GM21619 (cell line): ENCODE measurements around the gene SYCP2L.
"Not testable (repeated sequence)": the region's sequence is repeated elsewhere in the genome, so short reads cannot be mapped to it uniquely, and the experiment has no call there.

Experiments
- ATAC-seq: cut with Tn5 transposase; IDR thresholded peaks from one replicate; pipeline ENCODE4 v1.9.1; 2021; ENCODE audit not compliant: unreplicated experiment

Gene SYCP2L

DNA sequence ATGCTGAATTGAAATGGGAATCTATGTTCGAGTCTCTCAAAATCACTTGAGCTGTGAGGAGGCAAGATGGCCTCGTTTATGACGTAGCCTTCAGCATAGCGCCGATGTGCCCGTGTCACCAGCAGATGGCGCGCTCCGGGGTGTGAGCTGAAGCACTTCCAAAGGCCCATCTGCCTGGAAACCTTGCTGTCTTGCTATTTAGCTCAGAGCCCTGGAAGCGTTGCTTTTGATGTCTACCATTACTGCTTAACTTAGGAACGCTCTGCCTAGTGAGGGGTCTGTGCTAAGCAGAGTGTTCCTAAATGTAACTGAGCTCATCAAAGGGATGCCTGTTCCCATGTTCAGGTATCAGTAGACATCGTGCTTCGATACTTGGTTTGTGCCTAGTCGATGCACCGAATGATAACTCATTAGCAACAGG is 67.7 kb downstream of the SYCP2L start:
- peak; percentile 91 for ATAC-seq

- ATAC-seq, result no peak
Observed at GRCh38 chr6:10956776-10957175, 69.9 kb downstream of the SYCP2L start.

DNA sequence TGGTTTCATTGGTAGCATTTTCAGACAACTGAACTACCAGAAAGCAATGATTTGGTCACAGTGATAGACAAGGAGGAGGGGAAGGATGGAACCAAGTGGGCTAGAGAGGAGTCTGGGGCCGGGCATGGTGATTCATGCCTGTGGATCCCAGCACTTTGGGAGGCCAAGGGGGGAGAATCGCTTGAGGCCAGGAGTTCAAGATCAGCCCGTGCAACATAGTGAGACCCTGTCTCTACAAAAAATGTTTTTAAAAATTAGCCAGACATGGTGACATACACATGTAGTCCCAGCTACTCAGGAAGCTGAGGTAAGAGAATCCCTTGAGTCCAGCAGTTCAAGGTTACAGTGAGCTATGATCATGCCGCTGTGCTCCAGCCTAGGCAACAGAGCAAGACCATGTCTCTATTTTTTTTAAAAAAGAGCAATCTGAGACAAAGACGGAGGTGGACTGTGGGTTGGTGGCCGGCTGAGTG is 70.6 kb downstream of the SYCP2L start:
- ATAC-seq, result no peak

DNA sequence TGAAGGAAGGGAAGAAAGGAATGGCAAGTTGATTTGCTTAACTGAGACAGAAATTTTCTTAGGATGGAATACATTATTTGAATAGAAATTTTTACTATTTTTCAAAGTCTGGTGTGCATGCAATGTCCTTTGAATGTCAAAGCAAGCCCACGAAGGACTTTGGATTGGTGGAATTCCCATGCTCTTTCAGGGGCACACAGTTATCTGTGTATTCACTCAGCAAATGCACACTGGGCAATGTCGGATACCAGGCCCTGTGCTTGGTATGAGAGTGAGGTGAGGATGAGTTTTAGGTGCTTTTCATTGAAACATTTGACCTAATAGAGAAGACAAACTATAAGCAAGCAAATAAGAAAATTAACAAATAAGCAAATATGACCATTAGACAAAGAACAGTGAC is 73.3 kb downstream of the SYCP2L start:
- ATAC-seq, result no peak

DNA sequence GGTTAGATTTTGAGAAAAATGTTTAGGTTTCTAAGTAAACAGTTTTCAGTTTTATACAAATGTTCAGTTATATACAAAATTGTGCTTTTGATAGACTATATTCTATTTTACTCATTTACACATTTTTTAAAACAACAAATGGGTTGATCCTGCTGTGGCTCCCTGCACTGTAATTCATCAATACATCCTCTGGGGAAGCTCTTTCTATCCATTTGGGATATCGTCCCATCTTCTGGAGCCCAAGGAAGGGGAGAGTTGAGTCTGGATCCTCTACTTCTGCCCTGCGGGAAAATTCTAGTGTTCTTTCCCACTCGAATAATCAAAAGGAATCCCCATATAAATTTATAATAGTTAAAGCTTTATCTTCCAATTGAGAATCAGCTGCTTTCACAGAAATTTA is 75.0 kb downstream of the SYCP2L start:
- ATAC-seq, result no peak

DNA sequence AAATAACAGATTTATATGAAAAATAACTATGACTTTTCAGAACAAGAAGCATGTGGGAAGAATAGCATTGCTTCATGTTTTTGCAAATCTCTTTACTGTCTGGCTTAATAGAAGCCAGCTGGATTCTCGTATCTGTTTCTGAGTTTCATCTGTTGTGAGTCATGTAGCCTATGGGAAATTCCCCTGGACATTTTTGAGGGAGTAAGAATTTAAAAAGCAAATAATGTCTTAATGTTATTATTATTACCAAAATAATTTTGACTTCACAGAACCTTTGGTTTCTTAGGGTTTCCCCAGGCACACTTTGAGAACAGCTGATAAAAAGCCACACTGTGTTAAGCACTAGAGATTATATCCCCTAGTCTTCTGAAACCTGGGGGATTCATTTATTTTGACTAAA is 75.8 kb downstream of the SYCP2L start:
- no peak for ATAC-seq

DNA sequence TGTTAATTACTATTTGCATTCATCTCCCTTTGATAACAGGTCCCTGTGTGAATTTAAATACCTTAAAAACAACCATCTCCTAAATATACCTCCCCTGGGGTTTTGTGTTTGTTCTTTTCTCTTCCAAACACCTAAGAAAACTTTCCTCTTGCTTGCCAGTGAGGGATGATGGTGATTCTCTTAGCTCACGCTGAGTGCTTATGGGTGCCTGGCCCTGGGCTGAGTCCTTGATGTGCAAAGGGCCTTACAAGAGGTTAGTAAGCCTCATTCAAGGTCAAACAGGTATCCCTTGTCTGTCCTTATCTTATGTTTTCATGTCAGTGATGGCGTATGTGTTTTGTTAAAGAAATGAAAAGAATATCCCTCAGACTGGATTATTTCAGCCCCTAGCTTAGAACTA is 76.3 kb downstream of the SYCP2L start:
- no peak for ATAC-seq

GRCh38 chr6:10964684-10965083 is 77.8 kb downstream of the SYCP2L start:
- peak; percentile 92 for ATAC-seq

DNA sequence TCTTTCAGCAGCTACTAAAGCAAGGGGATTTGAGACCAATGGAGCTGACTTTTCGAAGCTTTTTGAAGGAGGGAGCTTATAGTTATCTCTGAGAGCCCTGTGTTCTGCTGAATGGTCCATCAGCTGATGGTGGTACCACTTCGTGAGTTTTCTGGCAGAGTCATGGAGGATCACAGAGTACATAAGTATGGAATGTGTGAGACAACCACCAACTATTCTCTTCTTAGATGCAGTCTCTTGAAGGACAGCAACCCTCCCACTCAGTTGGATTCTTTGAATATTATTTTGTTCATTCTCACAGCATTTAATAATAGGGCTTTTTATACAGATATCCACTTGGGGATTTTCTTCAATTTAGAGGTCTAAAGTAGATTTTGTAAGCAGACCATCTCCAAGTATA is 81.9 kb downstream of the SYCP2L start:
- ATAC-seq, result no peak

GRCh38 chr6:10970731-10971130 is 83.9 kb downstream of the SYCP2L start:
- no peak for ATAC-seq

- ATAC-seq, result no peak
Observed at GRCh38 chr6:10972196-10972595, 85.3 kb downstream of the SYCP2L start.

DNA sequence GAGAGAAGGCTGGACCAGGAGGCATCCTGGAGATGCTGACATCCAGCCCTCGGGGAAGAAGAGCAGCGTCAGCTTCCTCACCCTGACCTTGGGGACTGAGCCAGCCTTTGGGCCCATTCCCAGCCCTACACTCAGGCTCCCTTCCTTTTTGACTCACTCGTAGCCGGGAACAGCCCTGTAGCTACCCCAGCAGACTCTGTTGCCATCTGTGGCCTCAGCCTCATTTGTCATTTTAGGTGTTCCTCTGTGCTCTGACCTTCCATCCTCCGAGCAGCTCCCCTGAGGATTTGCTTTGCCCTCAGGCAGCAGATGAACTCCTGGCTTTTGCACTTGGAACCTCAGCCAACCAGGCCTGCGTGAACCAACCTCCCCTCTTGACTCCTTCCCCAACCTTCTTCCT is 89.7 kb downstream of the SYCP2L start:
- ATAC-seq, result no peak

- ATAC-seq, result no peak
Observed at GRCh38 chr6:10977231-10977968, 90.5 kb downstream of the SYCP2L start.

DNA sequence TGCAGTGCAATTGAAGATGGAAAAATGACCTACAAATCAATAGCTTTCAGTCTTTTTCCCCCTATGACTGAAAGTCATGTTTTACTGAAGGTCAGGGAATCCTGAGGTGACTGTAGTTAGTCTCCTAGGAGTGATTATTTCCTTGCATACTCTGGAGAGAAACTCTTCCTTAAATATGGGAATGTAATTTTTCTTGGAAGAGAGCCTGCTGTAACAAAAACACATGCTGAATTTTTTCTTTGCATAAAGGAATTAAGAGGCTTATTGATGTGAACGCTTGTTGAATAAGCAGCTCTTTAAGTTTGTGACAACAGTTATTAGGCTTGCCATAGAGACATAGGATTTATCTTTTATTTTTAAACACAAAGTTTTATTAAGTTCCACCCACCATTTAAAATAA is 92.8 kb downstream of the SYCP2L start:
- ATAC-seq, result no peak

GRCh38 chr6:10981409-10981808 is 94.6 kb downstream of the SYCP2L start:
- ATAC-seq, result no peak

DNA sequence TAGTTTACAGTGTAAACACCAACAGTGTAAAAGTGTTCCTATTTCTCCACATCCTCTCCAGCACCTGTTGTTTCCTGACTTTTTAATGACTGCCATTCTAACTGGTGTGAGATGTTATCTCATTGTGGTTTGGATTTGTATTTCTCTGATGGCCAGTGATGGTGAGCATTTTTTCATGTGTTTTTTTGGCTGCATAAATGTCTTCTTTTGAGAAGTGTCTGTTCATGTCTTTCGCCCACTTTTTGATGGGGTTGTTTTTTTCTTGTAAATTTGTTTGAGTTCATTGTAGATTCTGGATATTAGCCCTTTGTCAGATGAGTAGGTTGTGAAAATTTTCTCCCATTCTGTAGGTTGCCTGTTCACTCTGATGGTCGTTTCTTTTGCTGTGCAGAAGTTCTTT is 98.1 kb downstream of the SYCP2L start:
- ATAC-seq, result not testable (repeated sequence)

DNA sequence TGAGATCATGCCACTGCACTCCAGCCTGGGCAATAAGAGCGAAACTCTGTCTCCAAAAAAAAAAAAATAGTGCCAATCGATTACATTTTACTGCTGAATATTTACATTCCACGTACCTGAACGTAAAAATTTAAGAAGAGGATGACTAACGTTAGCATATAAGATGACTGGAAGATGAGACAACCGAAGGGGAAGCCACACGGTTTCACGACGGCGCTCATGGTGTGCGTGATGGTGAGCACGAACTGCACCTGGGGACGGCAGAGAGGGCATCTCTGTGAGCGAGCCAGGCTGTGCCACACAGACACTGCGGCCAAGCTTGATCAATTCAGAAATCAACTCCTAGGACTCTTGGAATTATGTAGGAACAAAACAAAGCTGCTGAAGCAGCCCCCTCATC is 102.7 kb downstream of the SYCP2L start:
- no peak for ATAC-seq

DNA sequence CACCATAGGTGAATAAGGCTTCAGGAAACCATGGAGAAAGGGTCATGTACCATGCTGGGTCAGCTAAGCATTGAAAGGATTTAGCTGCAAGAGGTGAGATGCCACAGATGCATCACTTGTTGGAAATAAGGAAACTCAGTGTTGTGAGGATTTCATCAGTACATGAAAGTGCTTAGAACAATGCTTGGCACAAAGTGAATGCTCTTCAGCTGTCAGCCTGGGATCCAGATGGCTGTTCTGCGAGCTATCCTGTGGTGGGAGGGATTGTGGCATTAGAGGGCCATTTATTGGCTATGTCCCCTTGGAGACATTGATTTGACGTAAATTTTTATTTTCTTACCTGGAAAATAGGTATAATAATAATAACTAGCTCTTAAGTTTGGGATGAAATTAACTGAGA is 104.3 kb downstream of the SYCP2L start:
- ATAC-seq, result no peak

DNA sequence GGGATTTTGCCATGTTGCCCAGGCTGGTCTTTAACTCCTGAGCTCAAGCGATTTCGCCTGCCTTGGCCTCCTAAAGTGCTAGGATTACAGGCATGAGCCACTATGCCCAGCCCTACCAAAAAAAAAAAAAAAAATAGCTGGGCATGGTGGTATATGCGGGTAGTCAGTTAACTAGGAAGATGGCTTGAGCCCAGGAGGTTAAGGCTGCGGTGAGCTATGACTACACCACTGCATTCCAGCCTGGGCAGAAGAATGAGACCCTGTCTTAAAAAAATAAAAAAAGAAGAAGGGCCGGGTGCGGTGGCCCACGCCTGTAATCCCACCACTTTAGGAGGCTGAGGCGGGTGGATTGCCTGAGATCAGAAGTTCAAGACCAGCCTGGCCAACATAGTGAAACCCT is 107.0 kb downstream of the SYCP2L start:
- no peak for ATAC-seq

- ATAC-seq, result no peak
Observed at GRCh38 chr6:10995114-10995707, 108.4 kb downstream of the SYCP2L start.

GRCh38 chr6:10999994-11000393 is 113.1 kb downstream of the SYCP2L start:
- no peak for ATAC-seq

DNA sequence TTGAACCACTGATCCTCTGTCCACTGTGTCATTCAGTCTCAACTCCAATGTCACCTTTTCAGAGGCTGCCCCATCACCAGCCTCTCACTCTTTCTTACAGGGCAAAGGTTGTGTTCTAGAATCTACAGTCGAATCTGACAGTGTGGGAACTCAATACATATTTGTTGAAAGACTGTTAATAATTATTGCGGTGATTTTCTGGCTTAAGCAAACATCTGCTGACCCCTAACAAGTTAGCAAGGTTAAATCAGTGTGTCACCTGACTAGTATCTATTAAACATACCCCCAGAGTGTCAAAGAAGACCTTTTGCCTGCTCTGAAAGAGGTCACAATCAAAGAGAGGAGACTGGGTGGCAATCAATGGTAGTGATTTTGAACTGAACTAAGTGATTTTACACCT is 115.3 kb downstream of the SYCP2L start:
- no peak for ATAC-seq

DNA sequence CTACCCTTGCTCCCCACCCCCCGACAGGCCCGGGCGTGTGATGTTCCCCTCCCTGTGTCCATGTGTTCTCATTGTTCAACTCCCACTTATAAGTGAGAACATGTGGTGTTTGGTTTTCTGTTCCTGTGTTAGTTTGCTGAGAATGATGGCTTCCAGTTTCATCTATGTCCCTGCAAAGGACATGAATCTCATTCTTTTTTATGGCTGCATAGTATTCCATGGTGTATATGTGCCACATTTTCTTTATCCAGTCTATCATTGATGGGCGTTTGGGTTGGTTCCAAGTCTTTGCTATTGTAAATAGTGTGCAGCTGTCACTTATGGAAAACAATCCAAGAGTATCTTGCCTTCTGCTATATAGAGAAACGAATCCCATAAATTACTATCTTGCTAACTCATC is 116.4 kb downstream of the SYCP2L start:
- ATAC-seq, result not testable (repeated sequence)
